HUES6 (cell line): ENCODE results near the gene PNPO.

Experiments
- H3K27ac ChIP-seq: 2 replicates; pipeline ENCODE4 v1.7.0; 2013; ENCODE audit warnings: low read depth, mild to moderate bottlenecking, low read length, inconsistent platforms
- H3K27me3 ChIP-seq: 2 replicates; pipeline ENCODE4 v1.6.1; 2013; ENCODE audit warnings: low read length; ENCODE audit not compliant: control insufficient read depth, insufficient read depth
- H3K36me3 ChIP-seq: 2 replicates; pipeline ENCODE4 v1.6.1; 2013; ENCODE audit warnings: low read length; ENCODE audit not compliant: control insufficient read depth, insufficient read depth
- H3K4me1 ChIP-seq: 2 replicates; pipeline ENCODE4 v1.6.1; 2013; ENCODE audit warnings: low read length; ENCODE audit not compliant: control insufficient read depth, insufficient read depth
- H3K4me3 ChIP-seq: 2 replicates; pipeline ENCODE4 v1.5.1; 2013; ENCODE audit warnings: low read depth, low read length
- H3K9ac ChIP-seq: one replicate; pipeline ENCODE4 v1.6.1; 2013; ENCODE audit warnings: mild to moderate bottlenecking, low read length
- H3K9me3 ChIP-seq: 2 replicates; pipeline ENCODE4 v1.6.1; 2013; ENCODE audit warnings: low read depth, low read length; ENCODE audit not compliant: control insufficient read depth, insufficient read depth

PNPO gene

DNA sequence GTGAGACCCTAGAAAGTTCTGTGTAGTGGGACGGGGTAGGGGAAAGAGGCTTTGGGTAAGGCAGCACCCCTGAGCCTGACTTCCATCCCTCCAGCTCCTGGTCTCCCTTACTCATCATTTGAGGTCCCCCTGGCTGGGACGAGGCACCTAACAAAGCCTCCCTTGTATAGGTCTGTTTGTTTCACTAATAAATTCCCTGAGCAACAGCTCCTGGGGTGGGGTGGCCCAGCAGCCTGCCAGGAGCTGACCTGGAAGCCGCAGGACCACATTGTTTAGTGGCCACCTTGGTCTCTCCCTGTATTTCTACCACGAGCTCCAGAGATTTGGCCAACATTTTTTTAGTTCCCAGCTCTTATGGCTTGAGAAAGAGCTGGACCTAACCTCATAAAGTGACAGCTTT is 9.1 kb downstream of the PNPO start:
- Histone ChIP-seq H3K27me3 (no peaks in the 10 kb centered on the region), H3K27ac (no peak overlapping the region), H3K4me3 (no peak overlapping the region), H3K9me3 (no peaks in the 10 kb centered on the region), H3K36me3 (0 out of 2 replicates have a peak, but pooled peaks cover 3% of the 10 kb centered on the region), H3K9ac (no peak overlapping the region), H3K4me1 (peaks cover 14% of the 10 kb centered on the region)

DNA sequence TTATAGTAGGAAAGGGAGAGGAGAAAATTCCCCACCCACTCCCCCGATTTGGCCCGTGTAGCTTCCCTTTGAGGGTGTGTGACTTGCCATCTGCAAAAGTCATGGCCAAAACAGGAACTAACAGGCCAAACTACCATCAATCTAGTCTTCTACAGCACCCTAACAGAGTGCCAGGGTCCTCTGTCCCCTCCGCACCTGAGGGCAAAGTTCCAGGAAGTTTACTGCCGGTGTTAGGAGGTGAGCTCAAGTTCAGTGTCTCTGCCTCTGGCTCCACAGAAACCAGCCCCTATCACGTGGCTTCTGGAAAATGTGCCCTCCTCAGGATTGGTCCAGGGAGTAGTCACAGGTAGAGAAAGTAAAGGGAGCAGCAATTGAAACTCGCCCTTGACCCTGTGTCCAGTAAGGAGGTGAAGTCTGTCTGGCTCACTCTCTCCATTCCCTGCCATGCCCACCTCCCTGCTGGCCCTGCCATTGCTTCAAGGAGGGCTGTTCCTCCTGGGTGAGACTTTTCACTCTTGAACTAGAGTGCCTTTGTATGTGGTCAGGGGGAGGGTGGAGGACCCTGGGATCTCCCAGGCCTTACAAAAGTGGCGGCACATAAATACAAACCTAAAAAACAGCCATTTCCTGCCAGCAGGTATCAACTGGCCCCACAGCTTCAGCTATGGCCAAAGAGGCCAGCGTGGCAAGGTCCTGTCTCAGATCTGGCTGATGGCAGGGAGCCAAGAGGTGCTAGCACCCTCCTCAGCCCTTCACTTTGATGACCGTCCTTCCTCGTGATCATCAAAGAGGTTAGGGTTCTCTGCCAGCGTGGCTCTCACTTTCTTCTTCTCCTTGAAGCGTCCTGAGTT is 11.0 kb downstream of the PNPO start:
- no peak overlapping the region for H3K27ac ChIP-seq
- H3K9ac ChIP-seq = no peak overlapping the region
- 0 out of 2 replicates have a peak, but pooled peaks cover 3% of the 10 kb centered on the region for H3K36me3 ChIP-seq
- H3K27me3 ChIP-seq = no peaks in the 10 kb centered on the region
- no peaks in the 10 kb centered on the region for H3K9me3 ChIP-seq
- H3K4me3 ChIP-seq = no peak overlapping the region
- H3K4me1 ChIP-seq = peaks cover 19% of the 10 kb centered on the region

DNA sequence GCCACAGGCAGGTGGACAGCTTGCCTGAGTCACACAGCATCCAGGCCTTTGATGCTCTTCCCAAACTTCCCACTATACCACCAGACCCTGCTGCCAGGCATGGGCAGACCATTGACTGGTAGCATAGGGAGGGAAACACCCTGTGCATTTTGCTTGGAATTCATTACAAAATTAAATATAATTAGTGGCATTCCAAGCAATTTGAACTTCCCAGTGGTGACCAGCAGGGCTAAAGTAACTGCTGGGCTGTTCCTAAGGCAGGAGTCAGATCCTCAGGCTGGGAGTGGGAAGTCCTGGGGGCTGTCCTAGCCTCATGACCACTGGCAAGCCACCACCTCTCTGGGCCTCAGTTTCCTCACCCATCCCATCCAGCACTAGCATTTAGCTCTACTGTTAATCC is 12.5 kb downstream of the PNPO start:
- Histone ChIP-seq H3K9ac (no peak overlapping the region), H3K36me3 (no peaks in the 10 kb centered on the region), H3K4me3 (no peak overlapping the region), H3K4me1 (peaks cover 23% of the 10 kb centered on the region), H3K27me3 (no peaks in the 10 kb centered on the region), H3K27ac (no peak overlapping the region), H3K9me3 (no peaks in the 10 kb centered on the region)

DNA sequence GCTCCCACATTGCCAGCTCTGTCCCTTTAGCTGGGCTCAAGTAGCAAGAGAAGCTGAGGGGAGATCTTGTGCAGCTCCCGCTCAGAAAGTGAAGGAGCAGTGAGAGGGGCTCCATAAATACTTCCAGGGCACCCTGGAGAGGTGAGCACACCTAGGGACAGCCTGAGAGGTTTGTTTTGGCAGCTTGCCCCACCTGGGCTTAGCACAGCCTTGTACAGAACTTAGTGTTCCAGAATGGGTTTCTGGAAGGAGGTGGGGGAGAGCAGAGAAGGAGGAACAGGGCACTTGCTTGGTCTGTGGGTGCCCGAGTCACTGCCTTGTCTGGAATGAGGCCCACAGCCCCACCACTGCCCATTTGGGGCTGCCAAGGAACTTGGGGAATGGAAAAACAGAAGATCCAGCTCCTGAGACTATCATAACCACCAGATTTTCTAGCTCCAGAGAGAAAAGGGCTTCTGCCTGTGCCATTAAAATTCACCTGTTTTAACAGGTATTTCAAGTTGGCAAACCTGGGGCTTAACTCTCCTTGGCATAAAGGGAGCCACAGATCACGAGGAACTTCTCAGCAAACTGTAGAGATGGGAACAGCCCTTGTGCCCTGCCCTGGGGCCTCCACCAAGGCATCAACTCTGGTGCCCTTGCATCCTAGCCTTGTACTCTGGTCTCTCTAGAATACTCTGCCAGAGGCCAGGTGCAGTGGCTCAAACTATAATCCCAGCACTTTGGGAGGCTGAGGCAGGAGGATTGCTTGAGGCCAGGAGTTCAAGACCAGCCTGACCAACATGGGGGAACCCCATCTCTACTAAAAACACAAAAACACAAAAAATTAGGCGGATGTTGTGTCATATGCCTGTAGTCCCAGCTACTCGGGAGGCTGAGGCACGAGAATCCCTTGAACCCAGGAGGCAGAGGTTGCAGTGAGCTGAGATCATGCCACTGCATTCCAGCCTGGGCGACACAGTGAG is 14.4 kb downstream of the PNPO start:
- no peak overlapping the region for H3K27ac ChIP-seq
- H3K9ac ChIP-seq = no peak overlapping the region

DNA sequence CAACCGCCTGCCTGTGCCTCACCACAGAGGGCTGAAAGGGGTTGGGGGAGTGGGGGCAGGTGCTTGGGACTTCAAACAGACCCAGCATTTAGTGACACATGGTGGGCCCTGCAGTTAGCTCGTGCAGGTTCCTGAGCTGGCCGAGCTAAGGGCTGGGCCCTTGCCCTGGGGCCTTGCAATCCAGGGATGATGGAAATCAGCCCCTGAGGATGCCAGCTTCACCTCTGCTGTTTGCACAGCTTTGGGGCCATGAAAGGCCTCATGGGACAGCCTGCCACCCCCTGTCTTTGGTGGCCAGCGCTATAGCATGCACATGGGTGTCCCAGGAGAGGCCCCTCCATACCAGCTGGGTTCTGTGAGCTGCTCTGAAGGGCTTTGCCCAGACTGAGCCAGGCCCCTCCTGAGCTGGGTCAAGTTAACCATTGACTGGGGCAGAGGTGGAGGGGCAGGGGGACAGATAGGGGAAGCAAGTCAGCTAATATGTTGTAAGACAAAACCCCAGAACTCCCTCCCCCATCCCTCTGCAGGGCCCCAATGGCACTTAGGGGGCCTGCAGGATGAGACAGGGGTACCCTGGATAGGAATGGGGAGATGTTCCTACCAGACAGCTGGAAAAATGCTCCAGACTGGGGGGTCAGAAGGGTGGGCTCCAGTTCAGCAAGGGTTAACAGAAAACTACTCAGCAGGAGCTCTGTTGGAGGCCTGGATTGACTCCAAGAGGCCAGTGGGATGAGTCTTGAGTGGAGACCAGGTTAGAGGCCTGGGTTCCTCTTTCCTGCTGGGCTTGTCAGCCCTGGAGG is 15.6 kb downstream of the PNPO start:
- no peak overlapping the region for H3K9ac ChIP-seq
- peaks cover 15% of the 10 kb centered on the region for H3K4me1 ChIP-seq
- no peak overlapping the region for H3K27ac ChIP-seq
- no peaks in the 10 kb centered on the region for H3K9me3 ChIP-seq
- H3K4me3 ChIP-seq = no peak overlapping the region
- no peaks in the 10 kb centered on the region for H3K27me3 ChIP-seq
- H3K36me3 ChIP-seq = no peaks in the 10 kb centered on the region

More for the DNA sequence above, 14.4 kb downstream of the PNPO start:
- Histone ChIP-seq H3K9me3 (no peaks in the 10 kb centered on the region), H3K27me3 (no peaks in the 10 kb centered on the region), H3K36me3 (no peaks in the 10 kb centered on the region), H3K4me3 (no peak overlapping the region), H3K4me1 (peaks cover 15% of the 10 kb centered on the region)

DNA sequence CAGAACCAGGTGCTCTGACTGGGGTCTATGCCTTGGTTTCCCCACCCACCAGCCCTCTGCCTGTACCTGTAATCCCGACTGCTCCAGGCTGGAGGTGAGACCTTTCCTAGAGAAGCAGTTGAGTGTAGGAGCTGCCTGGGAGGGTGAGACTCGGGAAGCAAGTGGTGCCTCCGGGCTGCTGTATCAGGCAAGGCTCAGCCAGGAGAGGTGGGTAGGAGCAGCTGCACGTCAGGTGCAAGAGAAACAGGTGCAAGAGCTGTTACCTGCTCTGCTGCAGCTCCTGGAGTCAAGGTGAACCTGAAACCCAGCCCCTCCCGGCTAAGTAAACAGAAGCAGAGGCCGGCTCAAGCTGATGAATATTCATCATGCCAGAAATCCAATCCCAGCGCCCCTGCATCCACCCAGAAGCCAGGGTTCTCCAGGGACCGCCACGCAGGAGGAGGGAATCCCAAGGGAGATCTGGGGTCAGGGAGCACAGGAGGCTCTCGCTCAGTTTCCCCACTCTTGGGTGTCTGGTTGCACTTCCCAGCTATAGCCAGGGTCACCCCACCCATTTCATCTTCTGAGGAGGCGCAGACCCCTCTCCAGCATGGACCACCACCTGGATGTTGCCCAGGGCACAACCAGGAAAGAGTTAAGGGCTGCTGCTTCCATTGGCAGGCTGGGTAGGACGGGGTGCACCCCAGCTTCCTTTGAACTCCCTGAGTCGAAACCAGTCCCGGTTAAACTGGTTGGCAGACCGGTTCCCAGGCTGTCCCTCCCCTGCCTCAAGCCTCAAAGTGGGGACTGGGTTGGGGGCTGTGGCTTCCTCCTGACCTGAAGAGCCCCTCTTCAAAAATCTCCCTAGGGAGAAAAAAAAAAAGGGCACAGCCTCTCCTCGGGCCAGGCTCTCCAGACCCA is 16.5 kb downstream of the PNPO start, which contains the start of gene PRR15L:
Gene PRR15L, minus strand, starts transcription at position 293 of the 900 bp plus-strand sequence. CDS start 4,649 bp downstream, outside the sequence.
- no peaks in the 10 kb centered on the region for H3K36me3 ChIP-seq
- H3K27ac ChIP-seq = no peak within 1 kb of the TSS
- H3K27me3 ChIP-seq = no peaks in the 10 kb centered on the region
- H3K4me3 ChIP-seq = no peak within 1 kb of the TSS; the same call in 1 of the 2 replicates
- no peak within 1 kb of the TSS for H3K9ac ChIP-seq
- no peaks in the 10 kb centered on the region for H3K9me3 ChIP-seq
- peaks cover 15% of the 10 kb centered on the region for H3K4me1 ChIP-seq

DNA sequence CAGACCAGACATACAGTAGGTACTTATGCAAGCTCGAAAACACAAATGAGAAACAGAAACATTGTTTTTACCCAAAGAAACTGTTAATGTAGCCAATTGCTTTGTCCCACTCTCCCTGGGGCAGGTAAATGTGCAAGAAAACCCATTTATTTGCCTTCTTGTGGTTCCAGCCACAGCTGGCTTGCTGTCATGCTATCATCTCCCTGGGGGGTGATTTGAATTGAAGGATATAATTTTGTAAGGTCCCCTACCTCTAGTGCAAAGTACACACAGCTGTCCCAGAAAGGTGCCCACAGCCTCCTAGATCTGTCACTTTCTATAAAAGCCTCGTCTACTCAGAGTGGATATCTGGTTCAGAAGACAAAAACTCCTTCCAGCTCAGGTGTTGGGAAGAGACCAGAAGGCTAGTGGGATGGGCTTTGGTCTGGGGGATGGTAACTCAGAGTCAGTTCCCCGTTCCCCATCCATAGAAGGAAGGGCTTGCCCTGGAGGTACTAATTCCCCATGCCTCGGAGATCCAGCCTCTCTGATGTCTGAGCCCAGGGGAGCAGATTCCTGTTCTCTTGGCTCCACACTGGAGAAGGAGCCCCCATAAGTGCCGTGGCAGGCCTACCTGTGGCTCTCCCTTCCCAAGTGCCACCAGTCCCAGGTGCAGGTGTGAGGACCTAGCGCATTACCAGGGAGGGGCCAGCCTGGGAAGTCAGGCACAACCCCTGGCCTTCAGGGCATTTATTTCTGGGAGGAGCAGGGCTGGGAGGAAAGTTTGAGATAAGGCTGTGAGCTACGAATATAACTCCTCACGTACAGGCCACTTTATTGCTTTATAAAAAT is 18.7 kb downstream of the PNPO start:
- Histone ChIP-seq H3K4me1 (peaks cover 15% of the 10 kb centered on the region), H3K9ac (no peak overlapping the region), H3K27ac (no peak overlapping the region), H3K9me3 (no peaks in the 10 kb centered on the region), H3K4me3 (no peak overlapping the region), H3K36me3 (no peaks in the 10 kb centered on the region), H3K27me3 (no peaks in the 10 kb centered on the region)

DNA sequence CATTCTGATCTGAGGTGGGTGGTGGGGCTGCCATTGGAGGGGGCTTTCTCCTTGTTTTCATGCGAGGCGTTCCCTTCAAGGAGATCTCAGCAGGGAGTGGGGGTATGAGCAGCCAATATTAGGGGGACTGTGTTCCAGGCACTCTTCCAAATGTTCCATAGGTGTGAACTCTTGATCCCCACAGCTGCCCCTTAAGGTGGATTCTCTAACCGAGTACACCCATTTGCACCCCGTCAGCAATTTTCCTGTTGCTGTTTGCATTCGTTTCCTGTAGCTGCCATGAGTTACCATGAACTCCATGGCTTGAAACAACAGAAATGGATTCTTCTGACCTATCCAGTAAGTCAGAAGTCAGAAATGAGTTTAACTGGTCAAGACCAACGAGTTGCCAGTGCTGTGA is 20.0 kb downstream of the PNPO start:
- H3K27ac ChIP-seq = no peak overlapping the region
- H3K9ac ChIP-seq = no peak overlapping the region
- H3K9me3 ChIP-seq = no peaks in the 10 kb centered on the region
- H3K36me3 ChIP-seq = no peaks in the 10 kb centered on the region
- peaks cover 15% of the 10 kb centered on the region for H3K4me1 ChIP-seq
- no peak overlapping the region for H3K4me3 ChIP-seq
- no peaks in the 10 kb centered on the region for H3K27me3 ChIP-seq

DNA sequence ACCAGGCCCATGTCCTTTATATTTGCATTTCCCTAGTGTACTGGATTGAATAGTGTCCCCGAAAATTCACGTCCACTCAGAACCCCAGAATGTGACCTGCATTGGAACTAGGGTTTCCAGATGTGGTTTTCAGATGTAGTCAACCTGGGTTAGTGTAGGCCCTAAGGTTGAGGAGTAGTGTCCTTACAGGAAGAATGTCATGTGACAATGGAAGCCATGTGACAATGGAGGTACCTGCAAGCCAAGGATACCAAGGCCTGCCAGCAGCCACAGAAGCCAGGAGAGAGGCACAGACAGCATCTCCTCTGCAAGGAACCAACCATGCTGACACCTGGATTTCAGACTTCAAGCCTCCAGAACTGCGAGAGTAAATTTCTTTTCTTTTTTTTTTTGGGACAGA is 21.5 kb downstream of the PNPO start:
- no peak overlapping the region for H3K4me3 ChIP-seq
- no peaks in the 10 kb centered on the region for H3K27me3 ChIP-seq
- H3K9ac ChIP-seq = no peak overlapping the region
- no peak overlapping the region for H3K27ac ChIP-seq
- peaks cover 3% of the 10 kb centered on the region for H3K4me1 ChIP-seq
- no peaks in the 10 kb centered on the region for H3K9me3 ChIP-seq
- H3K36me3 ChIP-seq = no peaks in the 10 kb centered on the region
